ENCODE measurements around the gene TRIM49B. TPM values are rescaled to one million over a fixed set of nuclear protein-coding genes. Genes with fewer than 3 reads are reported as not detected.
"Not testable (repeated sequence)": the region's sequence is repeated elsewhere in the genome, so short reads cannot be mapped to it uniquely, and the experiment has no call there.

Gene TRIM49B, protein sequence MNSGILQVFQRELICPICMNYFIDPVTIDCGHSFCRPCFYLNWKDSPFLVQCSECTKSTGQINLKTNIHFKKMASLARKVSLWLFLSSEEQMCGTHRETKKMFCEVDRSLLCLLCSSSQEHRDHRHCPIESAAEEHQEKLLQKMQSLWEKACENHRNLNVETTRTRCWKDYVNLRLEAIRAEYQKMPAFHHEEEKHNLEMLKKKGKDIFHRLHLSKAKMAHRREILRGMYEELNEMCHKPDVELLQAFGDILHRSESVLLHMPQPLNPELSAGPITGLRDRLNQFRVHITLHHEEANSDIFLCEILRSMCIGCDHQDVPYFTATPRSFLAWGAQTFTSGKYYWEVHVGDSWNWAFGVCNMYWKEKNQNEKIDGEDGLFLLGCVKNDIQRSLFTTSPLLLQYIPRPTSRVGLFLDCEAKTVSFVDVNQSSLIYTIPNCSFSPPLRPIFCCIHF
- not detected for total RNA-seq

DNA sequence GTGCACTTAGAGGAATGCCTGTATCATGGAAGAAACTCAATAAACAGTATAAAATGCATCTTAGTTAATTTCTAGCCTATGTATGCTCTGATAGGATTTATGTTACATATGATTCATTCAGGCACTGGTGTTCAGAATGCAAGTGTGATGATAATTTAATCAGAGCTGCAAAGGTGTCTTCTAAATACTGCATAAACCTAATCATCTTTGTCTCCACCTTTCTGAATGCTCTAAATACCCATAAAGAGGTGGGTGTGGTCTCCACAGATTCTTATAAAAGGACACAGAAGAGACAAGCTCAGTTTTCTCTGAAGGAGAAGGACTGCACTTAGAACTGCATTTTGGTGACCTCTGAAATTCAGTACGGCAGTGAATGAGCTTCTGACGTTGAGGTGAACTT, at the start of gene TRIM49B:
TRIM49B (plus strand) TSS at position 301 of the 400 bp plus-strand sequence. CDS start 2,777 bp downstream, outside the sequence.
- H3K9me3 Mint-ChIP-seq; H3K27me3 Mint-ChIP-seq; H3K4me1 Mint-ChIP-seq (ENCODE audit: low read depth); H3K36me3 Mint-ChIP-seq; H3K4me3 Mint-ChIP-seq; H3K27ac Mint-ChIP-seq; POLR2A ChIA-PET; intact Hi-C loops (cut with micrococcal nuclease); CTCF ChIA-PET; DNase-seq: not testable (repeated sequence)

DNA sequence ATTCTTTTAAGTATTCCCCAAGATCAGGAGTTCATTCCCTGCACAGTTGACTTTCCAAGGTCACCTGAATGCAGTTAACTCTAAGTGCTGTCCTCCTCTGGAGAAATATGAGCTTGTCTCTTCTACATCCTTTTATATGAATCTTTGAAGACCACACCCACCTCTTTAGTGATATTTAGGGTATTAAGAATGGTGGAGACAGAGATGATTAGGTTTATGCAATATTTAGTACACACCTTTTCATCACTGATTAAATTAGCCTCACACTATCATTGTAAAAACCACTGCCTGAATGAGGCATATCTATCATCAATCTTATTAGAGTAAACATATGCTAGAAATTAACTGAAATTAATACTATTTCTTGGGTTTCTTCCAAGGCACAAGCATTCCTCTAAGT, 44.8 kb upstream of the TRIM49B start, which contains the start of gene TRIM51G:
TRIM51G (minus strand) TSS at position 101 of the 400 bp plus-strand sequence. CDS start 2,190 bp downstream, outside the sequence.
- CTCF ChIA-PET; H3K36me3 Mint-ChIP-seq; DNase-seq; H3K27me3 Mint-ChIP-seq; POLR2A ChIA-PET; H3K4me3 Mint-ChIP-seq; H3K27ac Mint-ChIP-seq; H3K4me1 Mint-ChIP-seq (ENCODE audit: low read depth); intact Hi-C loops (cut with micrococcal nuclease); H3K9me3 Mint-ChIP-seq: not testable (repeated sequence)

DNA sequence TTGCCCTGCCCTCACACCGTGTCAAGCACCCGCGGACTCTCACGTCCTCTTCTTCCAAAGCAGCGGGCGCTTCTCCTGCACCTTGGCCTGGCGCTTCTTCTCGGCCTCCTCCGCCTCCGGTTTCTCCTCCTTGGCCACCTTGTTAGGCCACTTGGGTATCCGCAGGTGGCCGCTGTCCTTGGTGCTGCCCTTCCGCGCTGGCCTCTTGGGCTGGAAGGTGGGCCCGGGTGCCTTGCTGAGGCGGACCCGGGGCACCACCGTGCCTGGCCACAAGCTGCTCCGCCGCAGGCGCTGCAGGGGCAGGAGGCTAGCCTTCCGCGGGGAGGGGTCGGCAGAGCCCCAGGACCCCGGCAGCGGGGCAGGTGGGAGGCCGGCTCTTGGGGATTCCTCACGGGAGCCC, 19.6 kb downstream of the TRIM49B start:
- POLR2A ChIA-PET; DNase-seq; CTCF ChIA-PET; intact Hi-C loops (cut with micrococcal nuclease); H3K4me3 Mint-ChIP-seq; H3K9me3 Mint-ChIP-seq; H3K27ac Mint-ChIP-seq; H3K36me3 Mint-ChIP-seq; H3K4me1 Mint-ChIP-seq (ENCODE audit: low read depth); H3K27me3 Mint-ChIP-seq: not testable (repeated sequence)

DNA sequence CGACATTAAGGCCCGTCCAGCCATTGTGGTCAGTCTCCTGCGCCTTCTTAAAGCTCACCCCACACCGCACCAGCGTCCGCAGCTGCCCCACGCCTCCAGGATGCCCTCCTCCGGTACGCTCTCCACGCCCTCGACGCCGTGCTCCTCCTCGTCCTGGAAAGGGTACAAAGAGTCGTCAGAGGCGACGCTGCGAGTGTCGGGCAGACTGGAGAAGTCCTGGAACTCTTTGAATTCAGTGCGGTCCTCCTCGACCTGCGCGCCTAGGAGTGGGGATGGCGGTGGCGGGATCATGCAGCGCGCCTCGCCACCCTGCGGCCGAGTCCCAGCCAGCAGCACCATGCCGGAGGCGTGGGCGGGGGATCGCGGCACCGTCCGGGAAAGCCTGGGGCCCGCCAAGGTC, 21.2 kb downstream of the TRIM49B start:
- CTCF ChIA-PET = not testable (repeated sequence)

DNA sequence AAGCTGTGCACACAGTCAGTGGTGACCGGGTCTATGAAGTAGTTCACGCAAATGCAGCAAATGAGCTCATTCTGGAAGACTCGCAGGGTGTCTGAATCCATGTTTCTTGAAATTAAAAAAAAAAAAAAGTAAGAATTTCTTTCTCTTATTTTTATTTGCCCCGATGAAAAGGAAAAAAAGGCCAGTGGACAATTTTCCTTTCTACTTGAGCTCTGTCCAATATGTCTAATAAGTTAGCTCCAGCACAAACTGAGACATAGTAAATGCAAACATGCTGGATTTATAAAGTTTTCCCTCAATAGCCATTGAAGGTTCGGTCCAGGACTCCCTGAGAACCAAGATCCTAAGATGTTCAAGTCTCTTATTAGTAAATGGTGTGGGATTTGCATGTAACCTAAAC, 30.4 kb downstream of the TRIM49B start, which contains the start of gene TRIM64C:
TRIM64C (minus strand) TSS at position 101 of the 400 bp plus-strand sequence; CDS start at position 101, 0 bp downstream.
- DNase-seq; H3K4me1 Mint-ChIP-seq (ENCODE audit: low read depth); POLR2A ChIA-PET; H3K27ac Mint-ChIP-seq; CTCF ChIA-PET; H3K4me3 Mint-ChIP-seq; intact Hi-C loops (cut with micrococcal nuclease); H3K27me3 Mint-ChIP-seq; H3K9me3 Mint-ChIP-seq; H3K36me3 Mint-ChIP-seq: not testable (repeated sequence)

More for the DNA sequence above, 21.2 kb downstream of the TRIM49B start:
- H3K9me3 Mint-ChIP-seq; POLR2A ChIA-PET; intact Hi-C loops (cut with micrococcal nuclease); DNase-seq; H3K4me1 Mint-ChIP-seq (ENCODE audit: low read depth); H3K36me3 Mint-ChIP-seq; H3K27me3 Mint-ChIP-seq; H3K4me3 Mint-ChIP-seq; H3K27ac Mint-ChIP-seq: not testable (repeated sequence)

DNA sequence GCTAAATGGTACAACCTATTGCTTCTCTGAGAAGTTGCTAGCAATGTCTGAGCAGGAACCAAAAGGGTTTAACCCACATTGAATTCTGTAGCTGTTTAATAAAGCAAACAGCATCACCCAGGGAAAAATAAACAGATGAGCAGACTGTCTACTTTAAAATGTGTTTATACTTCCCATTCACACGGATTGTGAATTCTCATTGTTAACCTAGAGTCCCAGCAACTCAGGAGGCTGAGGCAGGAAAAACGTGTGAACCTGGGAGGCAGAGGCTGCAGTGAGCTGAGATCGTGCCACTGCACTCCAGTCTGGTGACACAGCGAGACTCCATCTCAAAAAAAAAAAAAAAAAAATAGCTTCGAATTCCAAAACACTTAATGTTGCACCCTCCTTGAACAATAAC, 41.3 kb downstream of the TRIM49B start:
- POLR2A ChIA-PET; H3K4me3 Mint-ChIP-seq; intact Hi-C loops (cut with micrococcal nuclease); H3K36me3 Mint-ChIP-seq; CTCF ChIA-PET; H3K27ac Mint-ChIP-seq; H3K9me3 Mint-ChIP-seq; DNase-seq; H3K27me3 Mint-ChIP-seq; H3K4me1 Mint-ChIP-seq (ENCODE audit: low read depth): not testable (repeated sequence)

Other genes starting within 250 kb of the TRIM49B start
- gene TRIM51G, start 44.9 kb upstream of the TRIM49B start, total RNA-seq = not detected
- gene TRIM64C, start 30.3 kb downstream of the TRIM49B start, total RNA-seq = not detected
- gene FOLH1, start 179.8 kb downstream of the TRIM49B start, total RNA-seq = not detected